Measurements from ENCODE around the gene UST.
"Not testable (repeated sequence)": the region's sequence is repeated elsewhere in the genome, so short reads cannot be mapped to it uniquely, and the experiment has no call there.

The UST gene

DNA sequence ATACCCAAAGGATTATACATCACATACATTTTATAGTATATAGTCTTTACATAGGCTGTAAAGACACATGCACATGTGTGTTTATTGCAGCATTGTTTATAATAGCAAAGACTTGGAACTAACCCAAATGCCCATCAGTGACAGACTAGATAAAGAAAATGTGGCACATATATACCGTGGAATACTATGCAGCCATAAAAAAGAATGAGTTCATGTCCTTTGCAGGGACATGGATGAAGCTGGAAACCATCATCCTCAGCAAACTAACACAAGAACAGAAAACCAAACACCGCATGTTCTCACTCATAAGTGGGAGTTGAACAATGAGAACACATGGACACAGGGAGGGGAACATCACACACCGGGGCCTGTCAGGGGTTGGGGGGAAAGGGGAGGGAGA, 231.5 kb downstream of the UST start:
- not testable (repeated sequence) for DNase-seq (ENCODE audit: low spot score)

DNA sequence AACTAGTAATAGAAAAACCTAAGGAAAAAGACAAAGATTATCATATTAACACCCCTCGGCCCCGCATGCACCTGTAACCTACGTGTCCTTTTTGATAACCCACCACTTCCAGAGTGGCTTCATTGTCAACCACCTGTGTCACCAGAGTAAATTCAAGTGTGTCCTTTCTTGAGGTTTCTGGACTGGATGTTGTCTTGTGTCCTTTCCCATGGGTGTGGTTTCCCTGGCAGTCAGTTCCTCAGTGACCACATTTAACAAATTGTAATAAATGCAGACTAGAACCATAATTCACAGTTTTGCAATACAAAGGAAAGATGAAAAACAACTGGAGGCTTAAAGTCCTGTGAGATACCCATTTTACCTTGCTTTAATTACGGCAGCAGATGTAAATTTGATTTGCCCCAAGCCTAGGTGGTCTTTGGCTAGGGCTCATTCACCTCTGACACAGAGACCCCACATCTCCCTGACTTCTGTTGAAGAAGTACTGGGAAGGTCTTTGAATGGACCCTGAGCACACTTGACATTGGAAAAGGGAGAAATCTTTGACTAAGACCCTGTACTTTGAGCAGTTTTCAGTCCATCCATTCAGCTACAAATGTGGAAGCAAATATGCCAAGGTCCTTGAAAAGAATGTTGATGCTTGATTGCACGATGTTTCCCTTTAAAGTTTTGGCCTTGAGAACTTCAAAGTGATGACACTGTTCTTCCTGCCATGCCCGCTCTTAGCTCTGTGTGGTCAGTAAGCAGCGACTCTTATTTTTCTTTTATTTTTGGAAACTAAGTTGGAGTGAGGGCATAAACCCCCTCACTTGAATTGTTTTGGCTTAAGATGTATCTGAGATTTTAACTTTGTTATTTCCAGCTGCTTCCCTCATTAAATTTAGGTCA, 232.4 kb downstream of the UST start:
- DNase-seq (ENCODE audit: low spot score), result no peak

DNA sequence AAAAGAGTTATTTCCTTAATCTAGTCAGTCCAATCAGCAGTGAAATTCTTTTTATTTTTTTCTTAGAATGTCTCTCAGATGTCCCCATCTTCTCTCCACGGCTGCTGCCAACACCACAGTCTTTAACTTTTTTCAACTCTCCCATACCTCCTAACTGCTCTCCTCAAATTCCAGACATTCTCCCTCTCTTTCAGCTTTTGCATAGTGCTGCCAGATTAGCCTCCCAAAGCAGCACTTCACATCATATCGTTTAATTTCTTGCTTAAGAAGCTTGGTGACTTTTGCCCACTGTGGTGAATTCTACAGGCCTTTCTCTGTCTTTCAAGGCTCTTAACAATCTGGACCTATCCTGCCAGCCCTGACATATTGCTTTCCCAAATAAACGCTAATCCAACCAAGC, 233.4 kb downstream of the UST start:
- DNase-seq (ENCODE audit: low spot score), result no peak

DNA sequence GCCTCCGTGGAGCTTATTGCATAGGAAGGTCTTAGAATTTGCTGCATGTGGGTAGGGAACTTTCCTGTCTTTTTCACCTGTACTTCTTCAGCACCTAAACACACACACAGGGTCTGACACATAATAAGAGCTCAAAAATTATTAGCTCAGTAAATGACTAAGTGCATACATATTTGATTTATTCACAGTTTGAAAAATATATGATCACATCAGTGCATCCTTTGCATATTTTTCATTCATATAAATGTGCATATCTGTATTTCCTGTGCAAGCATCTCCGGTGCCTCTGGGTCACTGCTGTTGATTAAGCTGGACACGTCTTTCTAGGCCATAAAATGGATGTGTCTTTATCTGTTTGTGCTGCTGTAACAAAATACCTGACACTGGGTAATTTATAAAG, 234.7 kb downstream of the UST start:
- DNase-seq (ENCODE audit: low spot score), result no peak

DNA sequence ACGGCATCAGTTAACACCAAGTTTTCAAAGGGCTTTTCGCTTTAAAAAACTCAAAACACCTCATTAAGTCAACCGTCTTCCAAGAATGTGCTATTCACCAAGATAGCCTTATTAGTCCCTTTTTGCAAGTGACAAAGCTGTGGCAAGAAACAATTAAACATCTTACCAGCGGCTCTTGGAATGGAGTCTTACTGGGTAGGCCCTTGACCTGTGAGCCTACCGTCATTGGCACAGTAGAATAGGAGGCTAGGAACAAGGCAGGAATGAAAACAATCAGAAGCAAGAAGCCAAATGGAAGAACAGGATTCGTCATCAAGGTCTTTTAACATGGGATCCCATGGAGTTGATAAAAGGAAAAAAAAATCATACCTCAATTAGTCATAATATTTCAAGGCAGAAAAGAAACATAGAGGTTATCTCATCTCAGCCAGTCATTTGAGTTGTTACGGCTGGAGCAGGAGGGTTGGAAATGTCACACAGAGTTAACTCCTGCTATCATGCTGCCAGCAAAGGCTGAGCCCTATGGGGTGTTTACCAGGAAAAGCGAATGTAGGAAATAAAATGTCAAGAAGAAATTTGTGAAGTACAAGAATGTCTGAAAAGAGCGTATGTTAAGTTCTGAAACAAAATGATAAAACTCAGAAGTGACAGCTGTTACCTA, 236.4 kb downstream of the UST start:
- no peak for DNase-seq (ENCODE audit: low spot score)

DNA sequence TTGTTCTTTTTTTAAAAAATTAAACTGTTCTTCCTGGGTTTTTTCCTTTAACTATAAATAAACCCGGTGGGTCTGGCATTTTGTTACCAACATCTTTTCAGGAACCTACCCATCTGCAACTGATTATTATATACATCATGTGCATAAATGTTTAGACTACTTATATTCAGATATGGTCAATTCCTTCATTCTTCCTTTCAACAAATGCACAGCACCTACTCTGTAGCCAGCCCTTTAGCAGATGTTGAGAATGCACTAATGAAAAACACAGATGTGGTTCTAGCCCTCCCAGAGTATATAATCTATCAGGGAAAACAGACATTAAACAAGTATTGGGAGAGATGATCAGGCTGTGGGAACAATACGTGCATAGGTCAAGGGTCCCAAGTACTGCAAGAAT, 237.1 kb downstream of the UST start:
- DNase-seq (ENCODE audit: low spot score), result no peak

DNA sequence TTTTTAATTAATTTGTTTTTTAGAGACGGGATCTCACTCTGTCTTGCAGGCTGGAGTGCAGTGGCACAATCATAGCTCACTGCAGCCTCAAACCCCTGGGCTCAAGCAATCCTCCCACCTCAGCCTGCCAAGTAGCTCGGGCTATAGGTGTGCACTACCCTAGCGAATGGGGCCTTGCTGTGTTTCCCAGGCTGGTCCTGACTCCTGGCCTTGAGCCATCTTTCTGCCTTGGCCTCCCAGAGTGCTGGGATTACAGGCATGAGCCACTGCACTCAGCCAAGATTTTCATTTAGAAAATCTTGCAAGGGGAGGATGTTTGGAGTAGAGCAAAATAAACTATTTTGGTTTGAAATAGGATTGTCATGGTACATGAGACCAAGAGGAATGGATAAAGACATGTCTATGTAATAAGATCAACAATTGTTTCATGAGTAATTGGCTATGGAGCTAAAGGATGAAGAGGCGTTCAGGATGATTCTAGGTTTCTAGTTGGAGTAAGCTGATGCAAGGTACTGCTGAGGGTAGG, 237.8 kb downstream of the UST start:
- DNase-seq (ENCODE audit: low spot score), result no peak

DNA sequence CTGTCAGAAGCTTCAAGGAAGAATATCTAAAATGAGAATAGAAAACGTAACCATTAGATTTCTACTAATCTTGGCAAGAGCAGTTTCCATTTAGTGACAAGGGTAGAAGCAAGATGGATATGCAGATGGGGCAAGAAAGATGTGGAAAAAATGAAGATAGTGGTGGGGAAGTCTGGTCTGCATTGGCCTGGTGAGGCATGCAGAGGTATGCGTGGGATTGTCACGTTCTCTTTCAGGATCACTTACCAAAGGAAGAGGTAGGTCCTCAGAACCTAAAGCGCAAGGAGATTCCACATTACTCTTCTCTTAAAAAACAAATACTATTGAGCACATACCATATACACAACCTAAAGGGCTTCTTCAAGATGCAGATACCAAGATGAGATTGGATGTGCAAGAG, 238.7 kb downstream of the UST start:
- DNase-seq (ENCODE audit: low spot score), result no peak

DNA sequence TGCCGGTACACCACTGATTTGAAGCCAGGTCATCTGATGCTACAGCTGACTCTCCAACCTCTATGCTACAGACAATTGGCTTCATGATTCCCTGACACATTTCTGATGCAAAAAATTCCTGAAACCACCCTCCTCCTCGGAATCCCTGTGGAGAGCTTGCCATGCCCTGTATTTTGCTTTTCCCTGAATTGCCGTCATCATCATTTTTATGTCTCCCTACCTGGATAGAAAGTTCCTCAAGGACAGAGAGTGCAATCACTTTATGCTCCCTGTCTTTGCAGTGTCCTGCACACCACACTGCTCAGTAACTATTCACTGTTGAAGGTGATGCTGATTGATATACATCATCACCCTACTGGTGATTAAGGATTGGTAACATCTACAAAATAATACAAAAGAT, 239.8 kb downstream of the UST start:
- no peak for DNase-seq (ENCODE audit: low spot score)

DNA sequence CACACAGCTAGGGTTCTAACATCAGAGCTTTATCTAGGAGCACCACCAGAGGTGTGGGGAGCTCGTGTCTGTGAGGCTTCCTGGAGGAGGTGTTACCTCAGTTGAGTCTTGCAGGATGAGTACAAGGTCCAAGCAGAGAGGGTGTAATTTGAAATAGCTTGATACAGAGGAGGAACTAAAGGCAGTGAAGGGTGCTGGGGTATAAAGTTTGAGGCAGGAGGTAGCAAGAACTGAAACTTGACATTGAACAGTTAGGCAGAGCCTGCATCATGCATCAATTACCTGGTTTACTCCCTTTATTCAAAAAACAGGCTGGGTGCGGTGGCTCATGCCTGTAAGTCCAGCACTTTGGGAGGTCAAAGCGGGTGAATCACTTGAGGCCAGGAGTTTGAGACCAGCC, 241.2 kb downstream of the UST start:
- no peak for DNase-seq (ENCODE audit: low spot score)

DNA sequence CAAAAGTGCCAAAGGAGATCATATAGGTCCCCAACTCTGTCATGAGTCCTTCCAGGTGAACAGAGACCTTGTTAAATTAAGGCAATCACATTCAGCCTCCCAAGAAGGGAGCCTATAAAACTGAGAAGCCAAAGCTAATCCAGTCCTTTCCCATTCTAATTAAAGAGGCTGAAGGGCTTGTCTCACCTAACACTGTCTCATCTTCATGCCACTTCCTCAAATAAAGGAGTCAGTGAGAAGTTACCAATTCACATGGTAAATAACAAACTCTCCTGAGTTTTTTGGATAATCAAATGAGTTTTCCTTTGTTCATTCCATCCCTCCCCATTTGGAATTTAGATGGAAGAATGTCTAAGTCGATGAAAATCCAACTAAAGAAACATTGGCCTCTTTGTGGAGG, 242.8 kb downstream of the UST start:
- no peak for DNase-seq (ENCODE audit: low spot score)

DNA sequence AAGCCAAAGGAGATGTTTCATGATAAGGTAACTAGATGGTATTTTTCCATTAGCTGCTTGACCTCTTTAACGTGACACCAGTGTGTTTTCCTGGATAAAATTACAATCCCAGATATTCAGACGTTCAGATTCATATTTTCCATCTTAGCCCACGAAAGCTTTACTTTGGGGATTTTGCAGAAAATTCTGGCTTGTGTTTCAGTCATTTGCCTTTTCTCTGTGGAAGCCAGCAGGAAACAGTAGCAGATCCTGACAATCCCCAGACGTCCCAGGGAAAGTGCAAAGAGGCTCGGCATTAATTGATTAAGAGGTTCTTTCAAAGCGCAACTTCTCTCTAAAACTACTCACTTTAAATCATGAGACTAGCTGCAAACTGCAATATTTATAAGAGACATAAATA, 243.6 kb downstream of the UST start:
- no peak for DNase-seq (ENCODE audit: low spot score)

DNA sequence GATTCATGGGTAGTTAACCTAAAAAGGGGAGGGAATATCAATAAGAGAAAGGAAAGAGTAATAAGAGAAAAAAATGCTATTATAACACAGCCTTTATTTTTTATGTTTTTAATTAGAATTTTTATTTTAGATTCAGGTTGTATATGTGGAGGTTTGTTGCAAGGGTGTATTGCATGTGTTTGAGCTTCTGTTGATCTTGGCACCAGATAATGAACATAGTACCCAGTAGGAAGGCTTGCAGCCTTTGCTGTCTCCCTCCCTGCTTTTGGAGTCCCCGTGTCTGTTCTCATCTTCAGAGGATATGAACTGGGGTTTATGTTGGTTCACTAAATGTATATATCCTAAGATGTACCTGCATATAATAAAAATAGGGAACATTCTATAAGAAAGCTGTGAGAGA, 250.0 kb downstream of the UST start:
- no peak for DNase-seq (ENCODE audit: low spot score)

DNA sequence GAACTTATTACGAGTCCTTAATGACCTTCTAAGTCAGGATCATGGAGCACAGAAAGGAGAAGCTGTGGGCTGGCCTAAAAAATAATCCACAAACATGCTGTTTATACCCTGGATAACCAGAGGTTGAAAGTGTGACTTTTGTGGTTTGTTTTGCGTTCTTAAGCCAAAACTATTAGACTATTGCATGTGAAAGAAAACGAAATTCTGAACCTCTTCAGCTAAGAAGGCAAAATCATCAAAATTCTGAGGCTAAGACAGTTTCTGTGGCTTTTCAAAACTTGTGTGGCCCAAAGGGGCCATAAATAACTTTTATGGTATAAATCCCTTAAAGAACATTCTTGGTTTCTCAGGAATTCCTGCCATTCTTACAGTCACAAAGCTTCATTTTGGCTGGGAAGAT, 251.0 kb downstream of the UST start:
- DNase-seq (ENCODE audit: low spot score), result no peak

DNA sequence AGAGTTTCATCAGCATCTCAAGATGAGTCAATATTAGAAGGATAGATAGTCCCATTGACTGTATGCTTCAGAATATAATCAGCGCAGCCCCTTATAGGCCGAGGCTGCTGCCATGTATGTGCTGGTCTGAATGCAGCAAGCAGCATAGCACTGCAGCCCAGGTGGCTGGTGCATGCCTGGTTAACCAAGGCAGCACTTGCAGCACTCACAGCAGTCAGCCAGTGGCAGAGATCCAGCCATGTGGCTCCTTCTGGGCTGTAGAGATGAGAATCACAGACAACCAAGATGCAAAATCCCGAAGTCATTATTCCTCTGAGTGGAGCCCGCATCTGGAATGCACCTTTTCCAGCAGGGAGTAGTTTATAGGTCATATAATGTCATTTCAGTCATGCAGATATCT, 251.9 kb downstream of the UST start:
- DNase-seq (ENCODE audit: low spot score), result no peak

DNA sequence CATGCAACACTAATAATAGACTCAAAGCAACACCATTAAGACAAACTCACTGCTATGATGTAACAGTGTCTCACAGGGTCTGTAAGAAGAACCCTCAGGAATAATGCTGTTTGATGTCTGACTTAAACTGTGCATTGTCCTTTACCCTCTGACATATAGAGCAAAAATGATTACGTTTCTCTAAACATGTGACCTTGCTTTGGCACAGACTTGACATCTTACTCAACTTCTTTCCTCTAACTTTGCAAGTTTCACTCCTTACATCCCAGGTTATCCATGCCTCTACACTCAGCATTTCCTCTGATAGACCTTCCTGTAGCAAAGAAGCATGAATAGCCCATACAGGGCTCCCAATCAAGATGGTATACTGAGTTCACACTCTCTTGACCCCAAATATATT, 252.7 kb downstream of the UST start:
- DNase-seq (ENCODE audit: low spot score), result no peak

DNA sequence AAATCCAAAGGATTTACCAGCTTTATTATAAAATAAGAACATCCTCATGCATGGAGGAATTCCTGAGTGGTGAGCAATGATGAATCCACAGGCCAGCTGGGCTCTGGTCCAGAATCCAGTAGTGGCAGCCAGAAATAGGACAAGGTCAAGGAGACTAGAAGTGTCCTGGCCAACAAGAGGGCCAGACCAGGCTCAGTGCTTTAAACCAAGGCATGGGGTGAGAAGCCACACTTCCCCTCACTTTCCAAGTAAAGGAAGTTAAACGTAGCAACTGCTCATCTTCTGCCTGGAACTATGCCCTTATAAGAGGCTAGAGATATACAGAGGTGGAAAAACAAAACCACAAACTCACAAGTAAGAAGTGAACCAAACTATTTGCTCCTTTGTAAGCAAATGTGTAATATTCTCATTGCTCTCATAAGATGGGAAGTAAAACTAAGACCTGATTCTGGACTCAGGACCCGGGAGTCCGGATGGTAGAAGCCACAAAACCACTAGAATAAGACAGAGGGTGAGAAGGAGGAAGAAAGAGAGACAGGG, 253.2 kb downstream of the UST start:
- no peak for DNase-seq (ENCODE audit: low spot score)

DNA sequence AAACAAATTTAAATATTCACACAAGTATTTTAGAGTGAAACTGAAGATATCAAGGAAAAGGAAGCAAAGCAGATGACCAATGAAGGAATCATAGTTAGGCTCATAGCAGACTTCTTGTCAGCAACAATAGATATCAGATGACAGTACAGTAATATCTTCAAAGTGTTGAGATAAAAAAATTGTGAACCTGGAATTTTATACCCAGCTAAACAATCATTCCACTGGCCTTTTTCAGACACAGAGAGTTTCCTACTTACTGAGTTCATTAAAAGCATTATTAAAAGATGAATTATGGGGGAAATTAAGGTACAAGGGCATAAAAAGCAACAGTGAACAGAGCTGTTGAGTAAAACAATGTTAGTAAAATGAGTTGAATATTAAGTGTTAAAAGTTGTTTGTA, 254.6 kb downstream of the UST start:
- no peak for DNase-seq (ENCODE audit: low spot score)

DNA sequence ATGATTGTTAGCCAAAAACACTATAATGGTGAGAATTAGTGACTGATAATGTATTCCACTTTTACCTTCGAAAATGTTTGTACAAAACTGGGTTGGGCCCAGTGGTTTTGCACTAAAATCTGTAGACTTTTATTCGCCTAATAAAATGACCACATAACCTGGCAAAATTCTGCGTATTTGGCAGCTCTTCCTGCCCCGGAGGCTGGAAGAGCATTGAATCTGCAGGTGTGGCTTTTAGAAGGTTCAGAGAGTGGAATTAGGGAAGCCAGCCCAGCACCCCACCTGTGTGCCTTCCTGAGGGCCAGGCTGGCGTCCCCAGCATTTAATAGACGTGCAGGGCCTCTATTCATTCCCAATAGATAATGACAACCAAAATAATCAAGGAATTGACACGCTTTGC, 256.7 kb downstream of the UST start:
- DNase-seq (ENCODE audit: low spot score), result no peak

DNA sequence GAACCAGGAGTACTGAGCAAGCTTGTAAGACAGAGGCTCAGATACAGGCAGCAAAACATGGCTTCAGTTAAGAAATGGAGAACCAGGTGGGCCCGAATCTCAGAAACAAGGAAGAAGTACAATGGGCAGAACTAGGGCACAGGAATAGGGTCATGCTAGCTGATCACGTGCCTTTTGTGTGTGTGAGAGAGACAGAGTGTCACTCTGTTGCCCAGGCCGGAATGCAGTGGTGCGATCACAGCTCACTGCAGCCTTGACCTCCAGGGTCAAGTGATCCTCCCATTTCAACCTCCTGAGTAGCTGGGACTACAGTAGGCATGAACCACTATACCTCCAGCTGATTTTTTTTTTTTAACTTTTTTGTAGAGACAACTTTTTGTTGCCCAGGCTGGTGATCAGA, 257.8 kb downstream of the UST start:
- DNase-seq (ENCODE audit: low spot score), result no peak

DNA sequence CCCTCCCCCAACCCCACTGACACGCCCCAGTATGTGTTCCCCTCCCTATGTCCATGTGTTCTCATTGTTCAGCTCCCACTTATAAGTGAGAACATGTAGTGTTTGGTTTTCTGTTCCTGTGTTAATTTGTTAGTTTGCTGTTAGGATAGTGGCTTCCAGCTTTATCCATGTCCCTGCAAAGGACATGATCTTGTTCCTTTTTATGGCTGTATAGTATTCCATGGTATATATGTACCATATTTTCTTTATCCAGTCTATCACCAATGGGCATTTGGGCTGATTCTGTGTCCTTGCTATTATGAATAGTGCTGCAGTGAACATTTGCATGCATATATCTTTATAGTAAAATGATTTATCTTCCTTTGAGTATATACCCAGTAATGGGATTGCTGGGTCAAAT, 259.4 kb downstream of the UST start:
- DNase-seq (ENCODE audit: low spot score), result not testable (repeated sequence)

DNA sequence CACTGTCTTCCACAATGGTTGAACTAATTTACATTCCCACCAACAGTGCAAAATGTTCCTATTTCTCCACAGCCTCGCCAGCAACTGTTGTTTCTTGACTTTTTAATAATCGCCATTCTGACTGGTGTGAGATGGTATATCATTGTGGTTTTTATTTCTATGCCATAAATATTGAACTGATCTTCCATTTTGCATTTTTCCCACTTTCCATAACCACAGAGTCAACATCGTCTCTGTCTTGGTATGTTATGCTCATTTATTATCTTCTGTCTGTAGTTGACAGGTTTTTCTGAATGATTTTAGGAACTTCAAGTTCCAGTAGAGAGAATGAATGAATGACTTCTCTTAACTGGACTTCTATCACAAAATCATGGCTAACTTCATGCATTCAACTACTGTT, 259.8 kb downstream of the UST start:
- DNase-seq (ENCODE audit: low spot score), result no peak

DNA sequence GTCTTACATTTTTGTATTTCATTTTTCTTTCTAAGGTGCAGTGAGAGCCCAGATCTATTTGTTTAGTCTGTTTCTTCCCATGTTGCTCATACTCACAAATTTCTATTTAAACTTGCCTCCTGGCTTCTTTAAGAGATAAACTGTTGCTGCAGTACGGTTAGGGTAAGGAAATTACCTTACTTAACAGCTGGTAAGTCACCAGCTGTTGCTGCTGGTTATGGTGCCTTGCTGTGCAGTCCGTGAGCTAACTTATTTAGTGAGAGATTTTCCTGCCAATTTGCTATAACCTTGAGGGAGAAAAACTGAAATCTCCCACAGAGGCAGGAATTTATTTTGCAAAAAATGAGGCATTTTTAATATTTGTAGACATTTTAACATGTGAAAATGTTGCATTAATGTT, 261.0 kb downstream of the UST start:
- no peak for DNase-seq (ENCODE audit: low spot score)
